Loucy (cell line): ENCODE results near the gene SPEF1.

Source experiments
- H2AFZ ChIP-seq: fragments of 200-600 bp; sonication (generic); 2 replicates; pipeline ENCODE4 v1.6.0; 2016; ENCODE audit warnings: antibody characterized with exemption, mild to moderate bottlenecking, low read length, moderate library complexity
- H3F3A ChIP-seq: fragments of 200-600 bp; 2 replicates; pipeline ENCODE4 v1.6.0; 2016; ENCODE audit warnings: antibody characterized with exemption, low read depth, mild to moderate bottlenecking
- H3K27me3 ChIP-seq: fragments of 200-600 bp; sonication (generic); 2 replicates; pipeline ENCODE4 v1.6.1; 2014; ENCODE audit warnings: low read length, mild to moderate bottlenecking; ENCODE audit not compliant: insufficient read depth, poor library complexity, severe bottlenecking
- H3K36me3 ChIP-seq: fragments of 200-600 bp; sonication (generic); 2 replicates; pipeline ENCODE4 v1.6.1; 2016; ENCODE audit warnings: low read length; ENCODE audit not compliant: insufficient read depth
- H3K4me1 ChIP-seq: fragments of 200-600 bp; sonication (generic); 2 replicates; pipeline ENCODE4 v1.5.1; 2014; ENCODE audit warnings: low read length, mild to moderate bottlenecking; ENCODE audit not compliant: insufficient read depth, poor library complexity, severe bottlenecking
- H3K4me2 ChIP-seq: fragments of 200-600 bp; sonication (generic); 2 replicates; pipeline ENCODE4 v1.6.0; 2014; ENCODE audit warnings: antibody characterized with exemption, low read length, low read depth, mild to moderate bottlenecking; ENCODE audit not compliant: poor library complexity, severe bottlenecking
- H3K4me3 ChIP-seq: fragments of 200-600 bp; sonication (generic); 2 replicates; pipeline ENCODE4 v1.5.1; 2014; ENCODE audit warnings: low read length, mild to moderate bottlenecking, mixed read lengths; ENCODE audit not compliant: poor library complexity, severe bottlenecking
- H3K79me2 ChIP-seq: fragments of 200-600 bp; sonication (generic); 2 replicates; pipeline ENCODE4 v1.6.1; 2014; ENCODE audit warnings: low read length; ENCODE audit not compliant: insufficient read depth
- H3K9ac ChIP-seq: fragments of 200-600 bp; sonication (generic); 2 replicates; pipeline ENCODE4 v1.6.0; 2014; ENCODE audit warnings: mild to moderate bottlenecking, low read depth, low read length, moderate library complexity; ENCODE audit not compliant: poor library complexity, severe bottlenecking
- H3K9me2 ChIP-seq: fragments of 200-600 bp; sonication (generic); replicated peaks from 2 replicates; pipeline ENCODE4 v1.6.1; 2016; ENCODE audit warnings: low read depth, low read length, mixed read lengths
- H3K9me3 ChIP-seq: fragments of 200-600 bp; sonication (generic); 2 replicates; pipeline ENCODE4 v1.6.1; 2014; ENCODE audit warnings: mild to moderate bottlenecking, antibody characterized with exemption, low read length, low read depth; ENCODE audit not compliant: insufficient read depth
- H4K20me1 ChIP-seq: fragments of 200-600 bp; sonication (generic); 2 replicates; pipeline ENCODE4 v1.6.0; 2014; ENCODE audit warnings: antibody characterized with exemption, low read length, mild to moderate bottlenecking; ENCODE audit not compliant: insufficient read depth, poor library complexity, severe bottlenecking
- CTCF ChIP-seq: fragments of 200-600 bp; sonication (generic); conservative IDR thresholded peaks from 2 replicates; pipeline ENCODE4 v1.5.1; 2014; ENCODE audit warnings: mild to moderate bottlenecking, antibody characterized with exemption, low read length
- EZH2phosphoT487 ChIP-seq: fragments of 200-600 bp; IDR thresholded peaks from 2 replicates; pipeline ENCODE4 v1.6.1; 2018; ENCODE audit warnings: antibody characterized with exemption, mild to moderate bottlenecking, moderate library complexity, borderline replicate concordance

The SPEF1 gene

GRCh38 chr20:3825526-3825925, 44.3 kb upstream of the SPEF1 start:
- H3F3A ChIP-seq = no peaks in the 10 kb centered on the region
- H3K4me1 ChIP-seq = peaks cover 13% of the 10 kb centered on the region
- no peaks in the 10 kb centered on the region for H3K9me2 ChIP-seq
- H3K9ac ChIP-seq = no peak overlapping the region
- no peaks in the 10 kb centered on the region for H4K20me1 ChIP-seq
- no peak for TF ChIP-seq EZH2phosphoT487
- TF ChIP-seq CTCF = no peak; the same call in 1 of the 2 replicates
- H3K4me3 ChIP-seq = no peak overlapping the region
- no peak overlapping the region for H2AFZ ChIP-seq
- no peak overlapping the region for H3K4me2 ChIP-seq
- no peaks in the 10 kb centered on the region for H3K27me3 ChIP-seq
- peaks cover 15% of the 10 kb centered on the region for H3K79me2 ChIP-seq
- H3K36me3 ChIP-seq = no peaks in the 10 kb centered on the region
- no peaks in the 10 kb centered on the region for H3K9me3 ChIP-seq

GRCh38 chr20:3823881-3824280, 42.6 kb upstream of the SPEF1 start:
- H3K4me3 ChIP-seq = no peak overlapping the region
- no peaks in the 10 kb centered on the region for H4K20me1 ChIP-seq

GRCh38 chr20:3821996-3822395, 40.7 kb upstream of the SPEF1 start:
- no peaks in the 10 kb centered on the region for H3K27me3 ChIP-seq
- H3K36me3 ChIP-seq = no peaks in the 10 kb centered on the region
- no peak for TF ChIP-seq CTCF
- TF ChIP-seq EZH2phosphoT487 = no peak
- H3K9me2 ChIP-seq = no peaks in the 10 kb centered on the region
- H3K4me1 ChIP-seq = peaks cover 32% of the 10 kb centered on the region
- H3K4me3 ChIP-seq = peak overlapping the region; percentile 92
- no peak overlapping the region for H3K4me2 ChIP-seq
- H3K9ac ChIP-seq = no peak overlapping the region
- no peaks in the 10 kb centered on the region for H3F3A ChIP-seq
- no peaks in the 10 kb centered on the region for H4K20me1 ChIP-seq
- H3K9me3 ChIP-seq = no peaks in the 10 kb centered on the region
- H3K79me2 ChIP-seq = peaks cover 15% of the 10 kb centered on the region
- no peak overlapping the region for H2AFZ ChIP-seq

More at GRCh38 chr20:3823881-3824280, 42.6 kb upstream of the SPEF1 start:
- no peaks in the 10 kb centered on the region for H3K9me2 ChIP-seq
- TF ChIP-seq CTCF (no peak), EZH2phosphoT487 (no peak)
- H3K27me3 ChIP-seq = no peaks in the 10 kb centered on the region
- no peaks in the 10 kb centered on the region for H3K36me3 ChIP-seq
- H2AFZ ChIP-seq = no peak overlapping the region
- peaks cover 15% of the 10 kb centered on the region for H3K79me2 ChIP-seq
- H3F3A ChIP-seq = no peaks in the 10 kb centered on the region
- H3K4me1 ChIP-seq = peaks cover 23% of the 10 kb centered on the region
- H3K9me3 ChIP-seq = no peaks in the 10 kb centered on the region
- no peak overlapping the region for H3K9ac ChIP-seq
- H3K4me2 ChIP-seq = no peak overlapping the region
